ENCODE data around the gene EPB41L4A.
A peak's percentile ranks its signal among the peaks of the same experiment; 100 is the strongest.
"Not testable (repeated sequence)": the region's sequence is repeated elsewhere in the genome, so short reads cannot be mapped to it uniquely, and the experiment has no call there.

EPB41L4A gene, protein sequence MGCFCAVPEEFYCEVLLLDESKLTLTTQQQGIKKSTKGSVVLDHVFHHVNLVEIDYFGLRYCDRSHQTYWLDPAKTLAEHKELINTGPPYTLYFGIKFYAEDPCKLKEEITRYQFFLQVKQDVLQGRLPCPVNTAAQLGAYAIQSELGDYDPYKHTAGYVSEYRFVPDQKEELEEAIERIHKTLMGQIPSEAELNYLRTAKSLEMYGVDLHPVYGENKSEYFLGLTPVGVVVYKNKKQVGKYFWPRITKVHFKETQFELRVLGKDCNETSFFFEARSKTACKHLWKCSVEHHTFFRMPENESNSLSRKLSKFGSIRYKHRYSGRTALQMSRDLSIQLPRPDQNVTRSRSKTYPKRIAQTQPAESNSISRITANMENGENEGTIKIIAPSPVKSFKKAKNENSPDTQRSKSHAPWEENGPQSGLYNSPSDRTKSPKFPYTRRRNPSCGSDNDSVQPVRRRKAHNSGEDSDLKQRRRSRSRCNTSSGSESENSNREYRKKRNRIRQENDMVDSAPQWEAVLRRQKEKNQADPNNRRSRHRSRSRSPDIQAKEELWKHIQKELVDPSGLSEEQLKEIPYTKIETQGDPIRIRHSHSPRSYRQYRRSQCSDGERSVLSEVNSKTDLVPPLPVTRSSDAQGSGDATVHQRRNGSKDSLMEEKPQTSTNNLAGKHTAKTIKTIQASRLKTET

DNA sequence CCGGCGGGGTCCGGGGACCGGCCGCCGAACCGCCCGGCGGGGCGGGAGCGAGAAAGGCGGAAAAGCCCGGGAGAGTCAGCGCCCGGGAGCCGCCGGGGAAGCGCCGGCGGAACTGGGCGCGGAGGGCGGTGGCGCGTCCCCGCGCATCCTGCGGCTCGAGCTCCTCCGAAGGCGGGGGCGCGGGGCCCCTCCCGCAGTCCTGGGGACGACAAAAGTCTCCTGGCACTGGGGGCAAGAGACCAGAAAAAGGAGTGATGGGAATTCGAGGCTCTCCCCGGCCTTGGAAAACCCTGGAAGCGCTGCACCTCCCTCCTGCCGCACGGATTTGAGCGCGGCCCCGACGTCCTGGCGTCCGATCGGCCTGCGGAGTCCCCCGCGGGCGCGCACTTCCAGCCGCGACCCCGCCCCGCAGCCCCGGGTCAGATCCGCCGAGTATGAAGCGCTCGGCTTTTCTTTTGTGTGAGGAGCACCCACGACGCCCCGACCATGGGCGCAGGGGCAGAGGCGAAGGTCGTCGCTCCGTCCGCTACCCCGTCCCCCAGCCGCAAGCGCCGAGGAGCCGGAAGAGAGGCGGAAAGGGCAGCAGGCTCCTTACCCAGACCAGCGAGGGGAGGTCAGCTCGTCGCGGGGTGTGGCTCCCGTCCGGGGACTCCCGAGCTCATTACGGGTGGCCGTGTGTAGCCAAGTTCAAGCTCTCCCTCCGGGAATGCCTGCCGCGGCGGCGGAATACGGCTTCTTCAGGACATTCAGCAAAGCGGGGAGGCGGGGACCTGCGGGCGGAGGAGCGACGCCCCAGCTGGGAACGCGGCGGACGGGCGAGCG lies at the start of gene EPB41L4A:
Gene EPB41L4A, minus strand, starts transcription at position 114 of the 822 bp plus-strand sequence. CDS start 238 bp downstream, outside the sequence.
- Histone ChIP-seq H3K27me3 (no peaks in the 10 kb centered on the region), H3K4me1 (peaks cover 0 to 11% (median 0%) of the 10 kb centered on the region in 4 donors), H3K27ac (peak within 1 kb of the TSS; percentile 67 to 77), H3K4me3 (peak within 1 kb of the TSS; percentile 93 to 96), H3K9me3 (no peaks in the 10 kb centered on the region), H3K36me3 (no peaks in the 10 kb centered on the region)
- intact Hi-C loops (cut with DNase I; ENCODE audit: low total_unique reads), result no loop called here
- TF ChIP-seq, protein P1, sequence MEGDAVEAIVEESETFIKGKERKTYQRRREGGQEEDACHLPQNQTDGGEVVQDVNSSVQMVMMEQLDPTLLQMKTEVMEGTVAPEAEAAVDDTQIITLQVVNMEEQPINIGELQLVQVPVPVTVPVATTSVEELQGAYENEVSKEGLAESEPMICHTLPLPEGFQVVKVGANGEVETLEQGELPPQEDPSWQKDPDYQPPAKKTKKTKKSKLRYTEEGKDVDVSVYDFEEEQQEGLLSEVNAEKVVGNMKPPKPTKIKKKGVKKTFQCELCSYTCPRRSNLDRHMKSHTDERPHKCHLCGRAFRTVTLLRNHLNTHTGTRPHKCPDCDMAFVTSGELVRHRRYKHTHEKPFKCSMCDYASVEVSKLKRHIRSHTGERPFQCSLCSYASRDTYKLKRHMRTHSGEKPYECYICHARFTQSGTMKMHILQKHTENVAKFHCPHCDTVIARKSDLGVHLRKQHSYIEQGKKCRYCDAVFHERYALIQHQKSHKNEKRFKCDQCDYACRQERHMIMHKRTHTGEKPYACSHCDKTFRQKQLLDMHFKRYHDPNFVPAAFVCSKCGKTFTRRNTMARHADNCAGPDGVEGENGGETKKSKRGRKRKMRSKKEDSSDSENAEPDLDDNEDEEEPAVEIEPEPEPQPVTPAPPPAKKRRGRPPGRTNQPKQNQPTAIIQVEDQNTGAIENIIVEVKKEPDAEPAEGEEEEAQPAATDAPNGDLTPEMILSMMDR (IDR thresholded peaks at IDR 0.05), result no peak
- peak; percentile 43 to 72 for DNase-seq

DNA sequence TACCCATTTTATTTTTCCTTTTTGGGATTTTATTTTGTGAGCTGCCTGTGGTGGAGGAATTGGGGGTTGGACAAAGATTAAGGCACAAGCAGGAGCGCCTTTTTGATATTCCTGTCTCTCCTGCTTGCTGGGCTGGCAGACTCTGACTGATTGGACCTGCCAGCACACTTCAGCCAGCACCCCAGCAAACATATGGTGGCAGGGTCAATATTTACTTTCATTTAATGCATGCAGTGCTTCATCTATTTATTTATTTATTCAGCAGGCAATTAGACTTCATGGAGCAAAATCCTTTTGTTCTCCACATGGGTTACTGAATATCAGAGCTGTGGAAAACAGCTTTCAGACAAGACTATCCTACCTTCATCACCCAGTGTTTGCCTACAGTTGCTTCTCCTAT lies 48.4 kb upstream of the EPB41L4A start:
- Histone ChIP-seq H3K9me3 (no peaks in the 10 kb centered on the region), H3K36me3 (no peaks in the 10 kb centered on the region), H3K4me3 (no peak overlapping the region), H3K4me1 (no peaks in the 10 kb centered on the region), H3K27me3 (no peaks in the 10 kb centered on the region), H3K27ac (no peak overlapping the region)
- TF ChIP-seq, protein P1 (IDR thresholded peaks at IDR 0.05), result no peak
- no peak for DNase-seq
- intact Hi-C loops (cut with DNase I; ENCODE audit: low total_unique reads), result no loop called here

GRCh38 chr5:112466261-112466660 lies 47.2 kb upstream of the EPB41L4A start:
- intact Hi-C loops (cut with DNase I; ENCODE audit: low total_unique reads); H3K4me1 ChIP-seq; H3K27ac ChIP-seq; H3K9me3 ChIP-seq; H3K36me3 ChIP-seq; H3K27me3 ChIP-seq; DNase-seq; H3K4me3 ChIP-seq: not testable (repeated sequence)

DNA sequence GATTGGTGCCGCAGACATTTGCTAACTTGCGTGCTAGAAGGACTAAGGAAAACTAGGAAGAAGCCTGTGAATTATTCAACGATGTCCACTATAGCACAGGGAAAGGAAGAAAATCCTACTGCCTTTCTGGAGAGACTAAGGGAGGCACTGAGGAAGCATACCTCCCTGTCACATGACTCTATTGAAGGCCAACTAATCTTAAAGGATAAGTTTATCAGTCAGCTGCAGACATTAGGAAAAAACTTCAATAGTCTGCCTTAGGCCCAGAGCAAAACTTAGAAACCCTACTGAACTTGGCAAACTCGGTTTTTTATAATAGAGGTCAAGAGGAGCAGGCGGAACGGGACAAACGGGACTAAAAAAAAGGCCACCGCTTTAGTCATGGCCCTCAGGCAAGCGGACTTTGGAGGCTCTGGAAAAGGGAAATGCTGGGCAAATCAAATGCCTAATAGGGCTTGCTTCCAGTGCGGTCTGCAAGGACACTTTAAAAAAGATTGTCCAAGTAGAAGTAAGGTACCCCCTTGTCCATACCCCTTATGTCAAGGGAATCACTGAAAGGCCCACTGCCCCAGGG lies 28.2 kb upstream of the EPB41L4A start:
- intact Hi-C loops (cut with DNase I; ENCODE audit: low total_unique reads); DNase-seq; H3K27me3 ChIP-seq; H3K4me1 ChIP-seq; H3K36me3 ChIP-seq; H3K9me3 ChIP-seq; H3K27ac ChIP-seq; H3K4me3 ChIP-seq: not testable (repeated sequence)

- no peak overlapping the region for H3K27ac ChIP-seq
- intact Hi-C loops (cut with DNase I; ENCODE audit: low total_unique reads), result no loop called here
- peaks cover 0 to 7% (median 0%) of the 10 kb centered on the region in 3 donors for H3K9me3 ChIP-seq
- no peak overlapping the region for H3K4me3 ChIP-seq
- H3K4me1 ChIP-seq, result no peaks in the 10 kb centered on the region
- DNase-seq, result no peak
- no peaks in the 10 kb centered on the region for H3K36me3 ChIP-seq
- no peaks in the 10 kb centered on the region for H3K27me3 ChIP-seq
- TF ChIP-seq, protein P1 (IDR thresholded peaks at IDR 0.05), result no peak
These were observed 26.7 kb upstream of the EPB41L4A start for GRCh38 chr5:112445626-112446350.

- intact Hi-C loops (cut with DNase I; ENCODE audit: low total_unique reads); H3K36me3 ChIP-seq; H3K27me3 ChIP-seq; H3K4me1 ChIP-seq; H3K4me3 ChIP-seq; H3K27ac ChIP-seq; DNase-seq: not testable (repeated sequence)
- peaks cover 0 to 13% (median 0%) of the 10 kb centered on the region in 3 donors for H3K9me3 ChIP-seq
These were observed 24.9 kb upstream of the EPB41L4A start for GRCh38 chr5:112443932-112444331.
